ENCODE data around the gene RIOK2.

Gene RIOK2

DNA sequence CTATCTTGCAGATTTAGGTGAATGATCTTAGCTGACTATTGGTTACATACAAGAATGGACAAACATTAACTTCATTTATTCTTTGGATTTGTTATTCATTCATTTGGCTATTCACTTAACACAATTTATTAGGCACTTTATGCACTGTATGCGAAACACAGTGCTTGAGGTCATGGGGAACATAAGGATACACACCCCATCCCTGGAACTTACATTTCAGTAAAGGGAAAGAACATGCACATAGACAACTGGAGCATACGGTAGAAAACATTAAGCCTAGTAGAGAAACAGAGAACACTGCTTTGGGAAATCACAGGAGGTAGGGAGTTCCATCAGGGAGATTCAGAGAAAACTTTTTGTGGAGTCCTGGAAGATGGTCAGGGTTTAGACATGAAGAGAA is 62.9 kb downstream of the RIOK2 start:
- no peak for DNase-seq

DNA sequence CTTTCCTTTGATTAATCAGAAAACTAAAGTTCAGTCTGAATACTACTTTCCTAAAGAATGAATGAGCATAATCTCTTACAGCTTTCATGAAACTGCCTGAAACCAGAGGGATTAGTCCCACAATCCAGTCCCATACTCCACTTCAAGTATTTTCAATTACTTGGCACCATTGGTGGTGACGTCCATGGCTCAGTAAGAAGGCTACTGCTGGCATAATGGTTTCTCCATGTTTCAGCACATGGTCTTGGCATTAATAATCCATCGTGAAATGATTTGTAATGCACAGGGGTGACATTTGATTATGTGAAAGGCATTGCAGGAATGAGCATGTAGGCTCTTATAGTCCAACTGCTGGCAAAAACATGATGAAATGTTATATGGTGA is 64.0 kb downstream of the RIOK2 start:
- DNase-seq = no peak

GRCh38 chr5:97118261-97119006 is 64.6 kb downstream of the RIOK2 start:
- no peak for DNase-seq

- no peak for DNase-seq
These were observed 67.1 kb downstream of the RIOK2 start for GRCh38 chr5:97115932-97116331.

GRCh38 chr5:97112230-97112629 is 70.8 kb downstream of the RIOK2 start:
- no peak for DNase-seq

- DNase-seq = no peak
These were observed 71.4 kb downstream of the RIOK2 start for GRCh38 chr5:97111616-97112015.

DNA sequence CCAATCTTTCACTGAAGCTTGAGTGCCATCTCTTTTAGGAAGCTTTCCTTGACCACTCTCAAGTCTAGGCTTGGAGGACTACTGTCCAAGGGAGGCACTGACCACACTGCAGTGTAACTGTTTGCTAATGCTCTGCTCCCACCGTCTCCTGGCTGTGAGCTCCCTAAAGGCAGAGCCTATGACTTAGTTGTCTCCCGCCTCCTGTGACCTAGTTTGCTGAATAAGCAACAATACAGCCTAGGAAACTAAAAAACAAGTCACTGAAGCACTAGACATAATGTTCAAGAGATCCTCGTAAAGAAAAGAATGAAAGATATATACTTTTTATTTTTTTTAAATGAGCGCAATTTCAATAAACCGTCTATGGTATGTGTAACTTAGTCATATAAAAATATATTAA is 72.0 kb downstream of the RIOK2 start:
- no peak for DNase-seq
